Breast epithelium (tissue), 3 donors: ENCODE data around the gene PLCB4.

Experiments
- CTCF ChIP-seq, 3 donors: fragments of 450-650 bp; IDR thresholded peaks; one replicate each; pipeline ENCODE4 v1.5.1; 2016 to 2017; ENCODE audit warnings: antibody characterized with exemption in 3 of 3, mild to moderate bottlenecking in 3 of 3, moderate library complexity in 3 of 3
- POLR2A ChIP-seq: fragments of 450-650 bp; IDR thresholded peaks from one replicate; pipeline ENCODE4 v1.6.1; 2016; ENCODE audit warnings: antibody characterized with exemption, mild to moderate bottlenecking, moderate library complexity
- POLR2AphosphoS5 ChIP-seq, 3 donors: sonication (generic); formaldehyde crosslinking; IDR thresholded peaks; one replicate each; pipeline ENCODE4 v1.6.1; 2017; ENCODE audit warnings: antibody characterized with exemption in 3 of 3

DNA sequence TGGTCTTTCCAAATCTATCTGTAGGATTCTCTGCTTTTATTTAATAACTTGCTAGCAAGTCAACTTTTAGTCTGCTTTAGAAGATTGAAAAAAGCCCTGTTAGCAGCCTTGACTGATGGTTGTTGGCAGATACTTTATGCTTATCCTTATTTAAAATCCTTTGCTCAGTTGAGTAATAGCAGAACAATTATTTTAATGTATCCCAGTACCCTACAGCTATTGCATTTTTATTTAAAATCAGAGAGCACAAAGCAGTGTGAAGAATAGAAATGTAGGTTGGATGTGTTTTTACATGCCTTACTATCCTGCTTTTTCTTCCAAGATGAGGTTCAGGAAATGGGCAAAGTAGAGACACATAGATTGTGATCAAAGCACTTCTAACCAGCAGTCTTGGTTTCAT is 298.4 kb downstream of the PLCB4 start:
- TF ChIP-seq CTCF (IDR thresholded peaks at IDR 0.05), result no peak
- TF ChIP-seq POLR2A, result no peak
- no peak for TF ChIP-seq POLR2AphosphoS5 (IDR thresholded peaks at IDR 0.05)
